Stimulated activated CD4-positive, alpha-beta T cell treated with anti-CD3 and anti-CD28 coated beads, Interleukin-15, amount 100 ng/mL, for 48 hours (primary cell): ENCODE measurements around the gene RBM15.

Experiments
- DNase-seq, 2 donors: peaks; one replicate each; pipeline ENCODE4 v3.0.0-alpha.2; 2020; ENCODE audit warnings: low read depth in 2 of 2

The RBM15 gene

GRCh38 chr1:110319332-110320167 is 19.6 kb upstream of the RBM15 start:
- no peak for DNase-seq

GRCh38 chr1:110320168-110320518 is 19.0 kb upstream of the RBM15 start:
- no peak for DNase-seq

- DNase-seq: no peak
Observed at GRCh38 chr1:110321045-110321444, 18.1 kb upstream of the RBM15 start.

GRCh38 chr1:110321846-110322245 is 17.3 kb upstream of the RBM15 start:
- no peak for DNase-seq

GRCh38 chr1:110324667-110325066 is 14.5 kb upstream of the RBM15 start:
- DNase-seq: no peak

- DNase-seq: no peak
Observed at GRCh38 chr1:110326826-110327225, 12.4 kb upstream of the RBM15 start.

GRCh38 chr1:110328274-110328673 is 10.9 kb upstream of the RBM15 start:
- DNase-seq: no peak

- no peak for DNase-seq
Observed at GRCh38 chr1:110328700-110329099, 10.5 kb upstream of the RBM15 start.

- no peak for DNase-seq
Observed at GRCh38 chr1:110335265-110335664, 3.9 kb upstream of the RBM15 start.

- DNase-seq: no peak
Observed at GRCh38 chr1:110336300-110337039, 2.7 kb upstream of the RBM15 start.

- DNase-seq: peak; percentile 12 to 16
Observed at GRCh38 chr1:110337704-110338308, 1.4 kb upstream of the RBM15 start.

GRCh38 chr1:110338309-110338885 is 780 bp upstream of the RBM15 start:
- DNase-seq: peak; percentile 90 to 91

GRCh38 chr1:110339407-110340206 is 430 bp downstream of the RBM15 start:
- DNase-seq: peak; percentile 52 to 53

GRCh38 chr1:110340207-110340468 is 961 bp downstream of the RBM15 start:
- DNase-seq: no peak

- DNase-seq: no peak
Observed at GRCh38 chr1:110341146-110341871, 2.1 kb downstream of the RBM15 start.

GRCh38 chr1:110341872-110342331 is 2.7 kb downstream of the RBM15 start:
- DNase-seq: no peak

GRCh38 chr1:110343249-110343648 is 4.1 kb downstream of the RBM15 start:
- no peak for DNase-seq

GRCh38 chr1:110344152-110344551 is 5.0 kb downstream of the RBM15 start:
- DNase-seq: no peak

- no peak for DNase-seq
Observed at GRCh38 chr1:110345480-110345879, 6.3 kb downstream of the RBM15 start.

- no peak for DNase-seq
Observed at GRCh38 chr1:110346690-110347089, 7.5 kb downstream of the RBM15 start.
